Measurements from ENCODE around the gene IFT80. TPM values are rescaled to one million over a fixed set of nuclear protein-coding genes. Genes with fewer than 3 reads are reported as not detected.

Gene IFT80
- polyA plus RNA-seq, 1 of the 3 experiments (the other 2 are of a cell fraction) = 10.5 TPM

- ChIA-PET POLR2A (no interaction called here), CTCF (no interaction called here)
Observed at GRCh38 chr3:160280836-160281235, 118.2 kb downstream of the IFT80 start.

GRCh38 chr3:160279657-160280056 lies 119.4 kb downstream of the IFT80 start:
- WGBS (ENCODE audit: low lambda C conversion rate) = 70% methylated on average over 2 of the region's 2 CpGs
- POLR2A ChIA-PET = no interaction called here

More at GRCh38 chr3:160280836-160281235, 118.2 kb downstream of the IFT80 start:
- no peak overlapping the region for H3K9ac ChIP-seq
- no peaks in the 10 kb centered on the region for H4K20me1 ChIP-seq (ENCODE audit: insufficient read depth)
- WGBS (ENCODE audit: low lambda C conversion rate) = 95% methylated on average over 1 of the region's 1 CpG
- no peak for DNase-seq
- H3F3A ChIP-seq (replicated peaks; ENCODE audit: insufficient read depth) = no peaks in the 10 kb centered on the region
- no peak overlapping the region for H3K27ac ChIP-seq (ENCODE audit: low read depth in 2 of 2, low read length in 1 of 2)
- no peaks in the 10 kb centered on the region; a peak in 1 of 4 replicates for H3K4me1 ChIP-seq (ENCODE audit: control insufficient read depth in 1 of 2, insufficient read depth in 2 of 2, low read depth in 1 of 2, low read length in 1 of 2)
- H3K4me3 ChIP-seq (ENCODE audit: low read depth in 2 of 2, low read length in 1 of 2) = no peak overlapping the region
- no peaks in the 10 kb centered on the region for H3K79me2 ChIP-seq (ENCODE audit: insufficient read depth)
- H3K9me3 ChIP-seq = no peaks in the 10 kb centered on the region
- TF ChIP-seq CHD2 (IDR thresholded peaks at IDR 0.05; ENCODE audit: low read length, partially characterized antibody) = no peak
- no peak for TF ChIP-seq FOXM1 (IDR thresholded peaks at IDR 0.05; ENCODE audit: low read depth)
- no peak for TF ChIP-seq NRF1 (IDR thresholded peaks at IDR 0.05; ENCODE audit: low read depth, low read length)
- no peak for TF ChIP-seq EP300 (IDR thresholded peaks at IDR 0.05; ENCODE audit: borderline replicate concordance in 1 of 2, low read depth in 1 of 2, low read length in 1 of 2)
- TF ChIP-seq GATA2 (CRISPR knock-in tag; IDR thresholded peaks at IDR 0.05) = no peak
- TF ChIP-seq TEAD4 (IDR thresholded peaks at IDR 0.05; ENCODE audit: borderline replicate concordance, insufficient read depth) = no peak
- TF ChIP-seq GABPA (IDR thresholded peaks at IDR 0.05; ENCODE audit: low read depth) = no peak
- no peak for TF ChIP-seq PBX3 (IDR thresholded peaks at IDR 0.05)
- no peaks in the 10 kb centered on the region for H3K9me2 ChIP-seq
- H2AFZ ChIP-seq (ENCODE audit: low read depth) = no peak overlapping the region
- H3K27me3 ChIP-seq (ENCODE audit: insufficient read depth) = no peaks in the 10 kb centered on the region
- peaks cover 25 to 31% of the 10 kb centered on the region in 2 experiments for H3K36me3 ChIP-seq (replicated peaks in 1 of 2; ENCODE audit: control insufficient read depth in 1 of 2, insufficient read depth in 2 of 2, low read length in 1 of 2)
- H3K4me2 ChIP-seq = no peak overlapping the region

GRCh38 chr3:160278210-160278609 lies 120.8 kb downstream of the IFT80 start:
- ChIA-PET POLR2A (no interaction called here), CTCF (no interaction called here)
- WGBS (ENCODE audit: low lambda C conversion rate) = 98% methylated on average over 3 of the region's 3 CpGs
- H3K9me2 ChIP-seq = no peaks in the 10 kb centered on the region
- no peak overlapping the region for H2AFZ ChIP-seq (ENCODE audit: low read depth)
- no peaks in the 10 kb centered on the region for H3F3A ChIP-seq (replicated peaks; ENCODE audit: insufficient read depth)
- H3K9ac ChIP-seq = no peak overlapping the region
- no peaks in the 10 kb centered on the region for H4K20me1 ChIP-seq (ENCODE audit: insufficient read depth)
- no peak overlapping the region for H3K4me3 ChIP-seq (ENCODE audit: low read depth in 2 of 2, low read length in 1 of 2)
- H3K9me3 ChIP-seq = no peaks in the 10 kb centered on the region
- no peaks in the 10 kb centered on the region for H3K27me3 ChIP-seq (ENCODE audit: insufficient read depth)
- DNase-seq = no peak
- H3K79me2 ChIP-seq (ENCODE audit: insufficient read depth) = no peaks in the 10 kb centered on the region
- no peak overlapping the region for H3K4me2 ChIP-seq
- peaks cover 22 to 36% of the 10 kb centered on the region in 2 experiments for H3K36me3 ChIP-seq (replicated peaks in 1 of 2; ENCODE audit: control insufficient read depth in 1 of 2, insufficient read depth in 2 of 2, low read length in 1 of 2)
- no peak overlapping the region for H3K27ac ChIP-seq (ENCODE audit: low read depth in 2 of 2, low read length in 1 of 2)
- no peaks in the 10 kb centered on the region; a peak in 1 of 4 replicates for H3K4me1 ChIP-seq (ENCODE audit: control insufficient read depth in 1 of 2, insufficient read depth in 2 of 2, low read depth in 1 of 2, low read length in 1 of 2)
- TF ChIP-seq SMC3 (IDR thresholded peaks at IDR 0.05; ENCODE audit: low read depth, low read length) (no peak), MAX (IDR thresholded peaks at IDR 0.05; ENCODE audit: low read depth) (no peak), USF1 (IDR thresholded peaks at IDR 0.05; ENCODE audit: borderline replicate concordance, low read depth) (no peak), PBX3 (IDR thresholded peaks at IDR 0.05) (no peak), POLR2AphosphoS5 (IDR thresholded peaks at IDR 0.05; ENCODE audit: low read depth, low read length) (no peak), MXI1 (IDR thresholded peaks at IDR 0.05; ENCODE audit: low read depth, low read length) (no peak), SIN3A (IDR thresholded peaks at IDR 0.05; ENCODE audit: borderline replicate concordance, low read depth, low read length) (no peak), RXRA (IDR thresholded peaks at IDR 0.05; ENCODE audit: borderline replicate concordance, low read depth) (no peak), FOSL2 (IDR thresholded peaks at IDR 0.05; ENCODE audit: borderline replicate concordance, low read depth) (no peak)

More at GRCh38 chr3:160279657-160280056, 119.4 kb downstream of the IFT80 start:
- H3K4me1 ChIP-seq (ENCODE audit: control insufficient read depth in 1 of 2, insufficient read depth in 2 of 2, low read depth in 1 of 2, low read length in 1 of 2) = no peaks in the 10 kb centered on the region; a peak in 1 of 4 replicates
- TF ChIP-seq FOXM1 (IDR thresholded peaks at IDR 0.05; ENCODE audit: low read depth) = no peak
- TF ChIP-seq NRF1 (IDR thresholded peaks at IDR 0.05; ENCODE audit: low read depth, low read length) = no peak
- TF ChIP-seq RXRA (IDR thresholded peaks at IDR 0.05; ENCODE audit: borderline replicate concordance, low read depth) = no peak
- no peaks in the 10 kb centered on the region for H3K79me2 ChIP-seq (ENCODE audit: insufficient read depth)
- H3K4me3 ChIP-seq (ENCODE audit: low read depth in 2 of 2, low read length in 1 of 2) = no peak overlapping the region
- H3K36me3 ChIP-seq (replicated peaks in 1 of 2; ENCODE audit: control insufficient read depth in 1 of 2, insufficient read depth in 2 of 2, low read length in 1 of 2) = peaks cover 26 to 31% of the 10 kb centered on the region in 2 experiments
- H3F3A ChIP-seq (replicated peaks; ENCODE audit: insufficient read depth) = no peaks in the 10 kb centered on the region
- H3K4me2 ChIP-seq = no peak overlapping the region
- H2AFZ ChIP-seq (ENCODE audit: low read depth) = no peak overlapping the region
- no peak overlapping the region for H3K27ac ChIP-seq (ENCODE audit: low read depth in 2 of 2, low read length in 1 of 2)
- no peaks in the 10 kb centered on the region for H3K27me3 ChIP-seq (ENCODE audit: insufficient read depth)
- no peaks in the 10 kb centered on the region for H3K9me3 ChIP-seq
- CTCF ChIA-PET = interaction anchor here (0.7 to 1.1 kb wide), 2 partner anchors 19 to 1107 kb away, joined by 3 read pairs; no protein-coding TSS in a partner anchor
- no peaks in the 10 kb centered on the region for H3K9me2 ChIP-seq
- H3K9ac ChIP-seq = no peak overlapping the region
- DNase-seq = no peak
- no peaks in the 10 kb centered on the region for H4K20me1 ChIP-seq (ENCODE audit: insufficient read depth)
